ENCODE results near the gene IL2RG. TPM values are rescaled to one million over a fixed set of nuclear protein-coding genes. Genes with fewer than 3 reads are reported as not detected.

Gene IL2RG
- total RNA-seq, 1 experiment from 2014 or later: not detected

DNA sequence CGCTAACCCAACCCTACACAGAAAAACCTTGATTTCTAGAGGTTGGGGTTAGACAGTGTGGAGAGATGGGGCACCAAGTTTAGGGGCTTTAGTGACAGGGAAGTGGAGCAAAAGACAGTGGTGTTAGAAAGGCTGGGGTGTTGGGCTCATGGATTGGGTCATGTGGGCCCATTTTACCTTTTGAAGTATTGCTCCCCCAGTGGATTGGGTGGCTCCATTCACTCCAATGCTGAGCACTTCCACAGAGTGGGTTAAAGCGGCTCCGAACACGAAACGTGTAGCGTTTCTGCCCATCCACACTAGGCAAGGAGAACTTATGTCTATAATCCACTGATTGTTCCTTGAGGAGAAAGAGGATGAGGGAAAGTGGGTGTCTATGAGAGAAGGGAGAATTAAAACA lies 2.3 kb downstream of the IL2RG start:
- Mint-ChIP-seq H3K4me1 (peaks cover 9 to 23% of the 10 kb centered on the region in 2 experiments), H3K27me3 (ENCODE audit: low read depth) (peaks cover 72% of the 10 kb centered on the region), H3K4me3 (no peak overlapping the region), H3K27ac (no peak overlapping the region), H3K36me3 (ENCODE audit: insufficient read depth in 1 of 3, low read depth in 3 of 3) (peaks cover 2 to 7% (median 5%) of the 10 kb centered on the region in 3 experiments; a peak in 3 of 7 replicates), H3K9me3 (peaks cover 75 to 80% of the 10 kb centered on the region in 2 experiments)
- H3K27ac ChIP-seq (ENCODE audit: insufficient read length, low read depth, low read length): no peak overlapping the region
- no peak overlapping the region for H2AFZ ChIP-seq (ENCODE audit: low read length)
- no peaks in the 10 kb centered on the region for H3K79me1 ChIP-seq (ENCODE audit: insufficient read depth, low read depth, low read length, poor library complexity, severe bottlenecking)
- H3K4me1 ChIP-seq (ENCODE audit: insufficient read depth, low read length): peaks cover 2% of the 10 kb centered on the region; the same call in 1 of the 2 replicates
- WGBS (ENCODE audit: extremely low coverage, insufficient read length, low lambda C conversion rate): no CpG with 5 or more reads among the region's 6 CpGs
- no peak overlapping the region for H3K4me2 ChIP-seq (ENCODE audit: insufficient read depth, insufficient read length, low read length)
- no peak overlapping the region for H3K14ac ChIP-seq (ENCODE audit: insufficient read depth, low read length)
- H3T11ph ChIP-seq (ENCODE audit: low read length): no peak overlapping the region
- no peak overlapping the region for H2BK15ac ChIP-seq (ENCODE audit: low read depth, low read length)
- H2BK5ac ChIP-seq (ENCODE audit: insufficient read length, low read length): no peak overlapping the region
- no peak overlapping the region for H2AK5ac ChIP-seq (ENCODE audit: insufficient read length, low read length)
- no peak overlapping the region for H3K23ac ChIP-seq (ENCODE audit: insufficient read length, low read depth, low read length)
- TF ChIP-seq, protein P1, sequence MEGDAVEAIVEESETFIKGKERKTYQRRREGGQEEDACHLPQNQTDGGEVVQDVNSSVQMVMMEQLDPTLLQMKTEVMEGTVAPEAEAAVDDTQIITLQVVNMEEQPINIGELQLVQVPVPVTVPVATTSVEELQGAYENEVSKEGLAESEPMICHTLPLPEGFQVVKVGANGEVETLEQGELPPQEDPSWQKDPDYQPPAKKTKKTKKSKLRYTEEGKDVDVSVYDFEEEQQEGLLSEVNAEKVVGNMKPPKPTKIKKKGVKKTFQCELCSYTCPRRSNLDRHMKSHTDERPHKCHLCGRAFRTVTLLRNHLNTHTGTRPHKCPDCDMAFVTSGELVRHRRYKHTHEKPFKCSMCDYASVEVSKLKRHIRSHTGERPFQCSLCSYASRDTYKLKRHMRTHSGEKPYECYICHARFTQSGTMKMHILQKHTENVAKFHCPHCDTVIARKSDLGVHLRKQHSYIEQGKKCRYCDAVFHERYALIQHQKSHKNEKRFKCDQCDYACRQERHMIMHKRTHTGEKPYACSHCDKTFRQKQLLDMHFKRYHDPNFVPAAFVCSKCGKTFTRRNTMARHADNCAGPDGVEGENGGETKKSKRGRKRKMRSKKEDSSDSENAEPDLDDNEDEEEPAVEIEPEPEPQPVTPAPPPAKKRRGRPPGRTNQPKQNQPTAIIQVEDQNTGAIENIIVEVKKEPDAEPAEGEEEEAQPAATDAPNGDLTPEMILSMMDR (conservative IDR thresholded peaks at IDR 0.05): no peak
- no peak overlapping the region for H3K18ac ChIP-seq (ENCODE audit: insufficient read length, low read depth, low read length)
- no peak overlapping the region for H4K5ac ChIP-seq (ENCODE audit: insufficient read length, low read depth, low read length)
- no peak overlapping the region for H2BK120ac ChIP-seq (ENCODE audit: low read depth, low read length, poor library complexity, severe bottlenecking)
- H3K9me3 ChIP-seq (ENCODE audit: control insufficient read depth, low read depth, low read length): peaks cover 27% of the 10 kb centered on the region
- H4K91ac ChIP-seq (ENCODE audit: insufficient read length, low read depth, low read length): no peak overlapping the region
- no peak overlapping the region for H3K9ac ChIP-seq (ENCODE audit: extremely low read depth, insufficient read length, low read length)
- H3K23me2 ChIP-seq (ENCODE audit: insufficient read length, low read depth, low read length, poor library complexity, severe bottlenecking): no peaks in the 10 kb centered on the region
- no peak overlapping the region for H2BK12ac ChIP-seq (ENCODE audit: insufficient read length, low read depth, low read length)
- H3K79me2 ChIP-seq (ENCODE audit: insufficient read depth, low read length): no peaks in the 10 kb centered on the region
- H3K56ac ChIP-seq (ENCODE audit: insufficient read length, low read depth, low read length): no peak overlapping the region
- H3K4ac ChIP-seq (ENCODE audit: low read depth, low read length): no peak overlapping the region
- H3K27me3 ChIP-seq (ENCODE audit: insufficient read depth, low read length): no peaks in the 10 kb centered on the region
- DNase-seq: no peak
- H4K20me1 ChIP-seq (ENCODE audit: control insufficient read depth, insufficient read depth, insufficient read length): no peaks in the 10 kb centered on the region
- H4K8ac ChIP-seq (replicated peaks; ENCODE audit: insufficient read length, low read depth, low read length): no peak overlapping the region
- H2BK20ac ChIP-seq (ENCODE audit: low read depth, low read length, poor library complexity, severe bottlenecking): no peak overlapping the region
